Measurements from ENCODE around the gene TCP11L1.

DNA sequence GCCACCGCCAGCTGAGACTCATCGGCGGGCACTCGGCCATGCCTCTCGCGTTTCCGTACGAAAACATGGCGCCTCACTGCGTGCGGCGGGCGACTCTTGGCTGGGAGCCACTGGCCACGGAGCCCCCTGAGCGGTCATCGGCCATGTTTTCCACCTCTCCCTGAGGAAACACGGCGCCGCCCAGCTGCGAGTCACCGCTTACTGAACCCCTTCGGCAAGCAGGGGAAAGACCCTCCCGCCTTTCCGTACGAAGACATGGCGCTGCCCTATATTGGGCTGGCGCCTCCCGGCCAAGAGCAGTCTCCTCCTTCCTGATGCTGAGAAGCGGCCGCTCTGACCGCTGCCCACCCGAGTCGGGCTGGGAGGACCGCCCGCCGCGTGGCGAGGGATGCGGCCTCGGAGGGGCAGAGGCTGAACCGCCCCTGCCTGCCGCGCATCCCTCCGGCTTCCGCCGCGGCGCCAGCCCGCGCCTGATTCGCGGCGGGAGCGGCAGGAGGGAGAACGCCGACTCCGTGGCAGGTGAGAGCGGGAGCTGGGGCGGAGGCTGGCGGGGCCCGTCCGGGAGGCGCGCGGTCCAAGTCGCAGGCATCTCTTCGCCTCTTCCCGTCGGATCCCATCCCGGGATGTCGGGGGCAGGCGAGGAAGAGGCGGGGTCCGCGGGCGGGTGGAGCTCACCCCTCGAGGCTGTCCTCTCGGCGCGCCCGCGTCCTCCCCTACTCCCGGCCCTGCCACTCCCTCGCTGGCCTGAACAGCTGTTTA, at the start of gene TCP11L1:
- 0 out of 2 replicates have a peak, but pooled peaks have one; percentile 69 for TF ChIP-seq ATF6 (CRISPR knock-in tag; IDR thresholded peaks at IDR 0.05)
- TF ChIP-seq, protein P1, sequence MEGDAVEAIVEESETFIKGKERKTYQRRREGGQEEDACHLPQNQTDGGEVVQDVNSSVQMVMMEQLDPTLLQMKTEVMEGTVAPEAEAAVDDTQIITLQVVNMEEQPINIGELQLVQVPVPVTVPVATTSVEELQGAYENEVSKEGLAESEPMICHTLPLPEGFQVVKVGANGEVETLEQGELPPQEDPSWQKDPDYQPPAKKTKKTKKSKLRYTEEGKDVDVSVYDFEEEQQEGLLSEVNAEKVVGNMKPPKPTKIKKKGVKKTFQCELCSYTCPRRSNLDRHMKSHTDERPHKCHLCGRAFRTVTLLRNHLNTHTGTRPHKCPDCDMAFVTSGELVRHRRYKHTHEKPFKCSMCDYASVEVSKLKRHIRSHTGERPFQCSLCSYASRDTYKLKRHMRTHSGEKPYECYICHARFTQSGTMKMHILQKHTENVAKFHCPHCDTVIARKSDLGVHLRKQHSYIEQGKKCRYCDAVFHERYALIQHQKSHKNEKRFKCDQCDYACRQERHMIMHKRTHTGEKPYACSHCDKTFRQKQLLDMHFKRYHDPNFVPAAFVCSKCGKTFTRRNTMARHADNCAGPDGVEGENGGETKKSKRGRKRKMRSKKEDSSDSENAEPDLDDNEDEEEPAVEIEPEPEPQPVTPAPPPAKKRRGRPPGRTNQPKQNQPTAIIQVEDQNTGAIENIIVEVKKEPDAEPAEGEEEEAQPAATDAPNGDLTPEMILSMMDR (IDR thresholded peaks at IDR 0.05 in 2 of 3, conservative IDR thresholded peaks at IDR 0.05 in 1 of 3; ENCODE audit: insufficient read depth in 2 of 3, low read depth in 1 of 3, low read length in 3 of 3) = no peak
- no peak for TF ChIP-seq BDP1 (IDR thresholded peaks at IDR 0.05; ENCODE audit: insufficient read depth, insufficient read length)
- TF ChIP-seq, protein P2, sequence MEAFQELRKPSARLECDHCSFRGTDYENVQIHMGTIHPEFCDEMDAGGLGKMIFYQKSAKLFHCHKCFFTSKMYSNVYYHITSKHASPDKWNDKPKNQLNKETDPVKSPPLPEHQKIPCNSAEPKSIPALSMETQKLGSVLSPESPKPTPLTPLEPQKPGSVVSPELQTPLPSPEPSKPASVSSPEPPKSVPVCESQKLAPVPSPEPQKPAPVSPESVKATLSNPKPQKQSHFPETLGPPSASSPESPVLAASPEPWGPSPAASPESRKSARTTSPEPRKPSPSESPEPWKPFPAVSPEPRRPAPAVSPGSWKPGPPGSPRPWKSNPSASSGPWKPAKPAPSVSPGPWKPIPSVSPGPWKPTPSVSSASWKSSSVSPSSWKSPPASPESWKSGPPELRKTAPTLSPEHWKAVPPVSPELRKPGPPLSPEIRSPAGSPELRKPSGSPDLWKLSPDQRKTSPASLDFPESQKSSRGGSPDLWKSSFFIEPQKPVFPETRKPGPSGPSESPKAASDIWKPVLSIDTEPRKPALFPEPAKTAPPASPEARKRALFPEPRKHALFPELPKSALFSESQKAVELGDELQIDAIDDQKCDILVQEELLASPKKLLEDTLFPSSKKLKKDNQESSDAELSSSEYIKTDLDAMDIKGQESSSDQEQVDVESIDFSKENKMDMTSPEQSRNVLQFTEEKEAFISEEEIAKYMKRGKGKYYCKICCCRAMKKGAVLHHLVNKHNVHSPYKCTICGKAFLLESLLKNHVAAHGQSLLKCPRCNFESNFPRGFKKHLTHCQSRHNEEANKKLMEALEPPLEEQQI (IDR thresholded peaks at IDR 0.05) = no peak
- no peak for TF ChIP-seq SMC3 (conservative IDR thresholded peaks at IDR 0.05; ENCODE audit: insufficient read depth, low read depth, low read length)
